Osteoblast (primary cell): ENCODE measurements around the gene RNU5B-1. TPM values are rescaled to one million over a fixed set of nuclear protein-coding genes. Genes with fewer than 3 reads are reported as not detected.

ENCODE experiments used
- DNase-seq: peaks from one replicate; pipeline ENCODE4 v3.0.0; 2011; ENCODE audit warnings: low spot score, mixed read lengths; ENCODE audit not compliant: insufficient read length; ENCODE audit errors: missing footprints
- H2AFZ ChIP-seq: 2 replicates; pipeline ENCODE4 v1.6.0; 2011; ENCODE audit warnings: mild to moderate bottlenecking, low read length
- H3K27ac ChIP-seq: 2 replicates; pipeline ENCODE4 v1.5.1; 2011; ENCODE audit warnings: mild to moderate bottlenecking, low read depth, low read length, moderate library complexity
- H3K27me3 ChIP-seq: 2 replicates; pipeline ENCODE4 v1.6.0; 2012; ENCODE audit warnings: mild to moderate bottlenecking, control low read depth, inconsistent platforms, low read length, moderate library complexity; ENCODE audit not compliant: insufficient read depth
- H3K36me3 ChIP-seq: 2 replicates; pipeline ENCODE4 v1.5.1; 2011; ENCODE audit warnings: mild to moderate bottlenecking, low read length, control low read depth, moderate library complexity; ENCODE audit not compliant: insufficient read depth
- H3K4me1 ChIP-seq: 2 replicates; pipeline ENCODE4 v1.5.1; 2011; ENCODE audit warnings: mild to moderate bottlenecking, low read length, control low read depth, moderate library complexity; ENCODE audit not compliant: insufficient read depth
- H3K4me2 ChIP-seq: 2 replicates; pipeline ENCODE4 v1.6.0; 2011; ENCODE audit warnings: mild to moderate bottlenecking, low read length; ENCODE audit not compliant: insufficient read depth
- H3K4me3 ChIP-seq: fragments of 200-600 bp; sonication (generic); 3 replicates; pipeline ENCODE4 v1.5.1; 2012; ENCODE audit warnings: mild to moderate bottlenecking, low read length, inconsistent platforms; ENCODE audit not compliant: insufficient read depth
- H3K79me2 ChIP-seq: 2 replicates; pipeline ENCODE4 v1.6.0; 2012; ENCODE audit warnings: mild to moderate bottlenecking, low read length, control low read depth, inconsistent platforms; ENCODE audit not compliant: insufficient read depth
- H3K9me3 ChIP-seq: 2 replicates; pipeline ENCODE4 v1.5.1; 2011; ENCODE audit warnings: low read depth, low read length, control low read depth
- H4K20me1 ChIP-seq: 2 replicates; pipeline ENCODE4 v1.6.0; 2012; ENCODE audit warnings: mild to moderate bottlenecking, low read length, control low read depth; ENCODE audit not compliant: insufficient read depth
- total RNA-seq: library from RNA; depleted of rRNA; stranded (reverse); fragments of >200 nt; gene quantifications from 2 replicates; pipeline ENCODE4 v1.2.3, GENCODE V29; 2012
- TF ChIP-seq, protein P1 (sequence below): IDR thresholded peaks from 2 replicates; pipeline ENCODE4 v1.5.1; 2011; ENCODE audit warnings: mild to moderate bottlenecking, low read depth, low read length, moderate library complexity; ENCODE audit errors: extremely low read depth

Gene RNU5B-1
- total RNA-seq, 1 donor: not detected

DNA sequence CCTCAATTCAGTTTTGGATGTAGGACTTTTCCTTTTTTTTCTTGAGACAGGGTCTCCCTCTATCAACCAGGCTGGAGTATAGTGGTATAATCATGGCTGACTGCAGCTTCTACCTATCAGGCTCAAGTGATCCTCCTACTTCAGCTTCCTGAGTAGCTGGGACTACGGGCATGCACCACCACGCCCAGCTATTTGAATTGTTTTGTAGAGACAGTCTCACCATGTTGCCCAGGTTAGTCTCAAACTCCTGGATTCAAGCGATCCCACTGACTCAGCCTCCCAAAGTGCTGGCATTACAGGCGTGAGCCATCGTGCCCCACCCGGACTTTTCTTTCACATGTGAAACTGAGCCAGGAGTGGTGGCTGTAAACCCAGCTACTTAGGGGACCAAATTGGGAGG lies 3.5 kb downstream of the RNU5B-1 start:
- Histone ChIP-seq H3K4me1 (peaks cover 9% of the 10 kb centered on the region), H3K79me2 (no peaks in the 10 kb centered on the region), H3K4me2 (no peak overlapping the region), H3K36me3 (no peaks in the 10 kb centered on the region), H3K9me3 (no peaks in the 10 kb centered on the region), H4K20me1 (no peaks in the 10 kb centered on the region), H3K4me3 (no peak overlapping the region), H3K27ac (no peak overlapping the region), H2AFZ (no peak overlapping the region), H3K27me3 (peaks cover 3% of the 10 kb centered on the region)
- TF ChIP-seq, protein P1, sequence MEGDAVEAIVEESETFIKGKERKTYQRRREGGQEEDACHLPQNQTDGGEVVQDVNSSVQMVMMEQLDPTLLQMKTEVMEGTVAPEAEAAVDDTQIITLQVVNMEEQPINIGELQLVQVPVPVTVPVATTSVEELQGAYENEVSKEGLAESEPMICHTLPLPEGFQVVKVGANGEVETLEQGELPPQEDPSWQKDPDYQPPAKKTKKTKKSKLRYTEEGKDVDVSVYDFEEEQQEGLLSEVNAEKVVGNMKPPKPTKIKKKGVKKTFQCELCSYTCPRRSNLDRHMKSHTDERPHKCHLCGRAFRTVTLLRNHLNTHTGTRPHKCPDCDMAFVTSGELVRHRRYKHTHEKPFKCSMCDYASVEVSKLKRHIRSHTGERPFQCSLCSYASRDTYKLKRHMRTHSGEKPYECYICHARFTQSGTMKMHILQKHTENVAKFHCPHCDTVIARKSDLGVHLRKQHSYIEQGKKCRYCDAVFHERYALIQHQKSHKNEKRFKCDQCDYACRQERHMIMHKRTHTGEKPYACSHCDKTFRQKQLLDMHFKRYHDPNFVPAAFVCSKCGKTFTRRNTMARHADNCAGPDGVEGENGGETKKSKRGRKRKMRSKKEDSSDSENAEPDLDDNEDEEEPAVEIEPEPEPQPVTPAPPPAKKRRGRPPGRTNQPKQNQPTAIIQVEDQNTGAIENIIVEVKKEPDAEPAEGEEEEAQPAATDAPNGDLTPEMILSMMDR: no peak
- DNase-seq: no peak

DNA sequence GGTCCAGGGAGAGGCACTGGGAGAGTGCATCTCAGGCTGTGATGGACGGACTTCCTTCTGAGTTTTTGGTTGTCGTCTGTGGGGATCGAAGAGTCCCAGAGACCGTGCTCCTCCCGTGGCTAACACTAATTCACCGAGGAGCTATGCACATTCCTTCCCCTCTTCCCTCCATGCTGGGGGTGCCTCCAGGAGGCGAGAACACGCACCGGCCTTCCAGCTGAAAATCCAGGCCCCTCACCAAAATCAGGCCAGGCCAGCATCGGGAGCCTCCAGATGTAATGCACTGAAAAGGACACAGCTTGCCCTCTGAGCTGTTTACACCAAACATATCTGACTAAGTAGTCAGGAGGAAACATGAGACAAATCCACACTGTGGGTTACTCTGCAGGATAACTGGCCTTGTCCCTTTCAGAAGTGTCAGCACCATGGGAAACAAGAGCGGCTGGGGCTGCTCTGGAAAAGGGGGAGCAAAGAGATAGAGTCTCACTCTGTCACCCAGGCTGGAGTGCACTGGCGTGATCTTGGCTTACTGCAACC lies 5.5 kb downstream of the RNU5B-1 start:
- no peaks in the 10 kb centered on the region for H3K36me3 ChIP-seq
- no peak overlapping the region for H2AFZ ChIP-seq
- no peaks in the 10 kb centered on the region for H3K9me3 ChIP-seq
- no peaks in the 10 kb centered on the region for H3K79me2 ChIP-seq
- no peak overlapping the region for H3K4me2 ChIP-seq
- peaks cover 3% of the 10 kb centered on the region for H3K27me3 ChIP-seq
- H3K4me1 ChIP-seq: no peaks in the 10 kb centered on the region
- H4K20me1 ChIP-seq: no peaks in the 10 kb centered on the region
- TF ChIP-seq, protein P1: no peak
- no peak overlapping the region for H3K27ac ChIP-seq
- no peak overlapping the region for H3K4me3 ChIP-seq
- DNase-seq: peak; percentile 62

DNA sequence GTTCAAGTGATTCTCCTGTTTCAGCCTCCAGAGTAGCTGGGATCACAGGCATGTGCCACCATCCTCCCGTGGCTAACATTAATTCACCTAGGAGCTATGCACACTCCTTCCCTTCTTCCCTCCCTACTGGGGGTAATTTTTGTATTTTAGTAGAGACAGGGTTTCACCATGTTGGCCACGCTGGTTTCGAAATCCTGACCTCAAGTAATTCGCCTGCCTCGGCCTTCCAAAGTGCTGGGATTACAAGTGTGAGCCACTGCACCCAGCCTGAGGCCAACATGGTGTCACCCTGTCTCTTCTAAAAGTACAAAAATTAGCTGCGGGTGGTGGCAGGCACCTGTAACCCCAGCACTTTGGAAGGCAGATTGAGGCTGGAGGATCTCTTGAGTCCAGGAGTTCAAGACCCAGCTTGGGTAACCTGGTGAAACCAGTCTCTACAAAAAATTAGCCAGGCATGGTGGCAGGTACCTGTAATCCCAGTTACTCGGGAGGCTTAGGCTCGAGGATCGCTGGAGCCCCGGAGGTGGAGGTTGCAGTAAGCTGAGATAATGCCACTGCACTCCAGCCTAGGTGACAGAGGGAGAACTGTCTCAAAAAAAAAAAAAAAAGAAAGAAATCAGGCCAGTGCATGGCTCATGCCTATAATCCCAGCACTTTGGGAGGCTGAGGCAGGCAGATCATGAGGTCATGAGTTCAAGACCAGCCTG lies 6.1 kb downstream of the RNU5B-1 start:
- Histone ChIP-seq H3K9me3 (no peaks in the 10 kb centered on the region), H3K4me1 (no peaks in the 10 kb centered on the region), H3K79me2 (no peaks in the 10 kb centered on the region), H3K36me3 (no peaks in the 10 kb centered on the region), H3K27ac (no peak overlapping the region), H3K4me2 (no peak overlapping the region), H2AFZ (no peak overlapping the region), H3K27me3 (peaks cover 3% of the 10 kb centered on the region), H4K20me1 (no peaks in the 10 kb centered on the region), H3K4me3 (no peak overlapping the region)
- TF ChIP-seq, protein P1: no peak
- no peak for DNase-seq

DNA sequence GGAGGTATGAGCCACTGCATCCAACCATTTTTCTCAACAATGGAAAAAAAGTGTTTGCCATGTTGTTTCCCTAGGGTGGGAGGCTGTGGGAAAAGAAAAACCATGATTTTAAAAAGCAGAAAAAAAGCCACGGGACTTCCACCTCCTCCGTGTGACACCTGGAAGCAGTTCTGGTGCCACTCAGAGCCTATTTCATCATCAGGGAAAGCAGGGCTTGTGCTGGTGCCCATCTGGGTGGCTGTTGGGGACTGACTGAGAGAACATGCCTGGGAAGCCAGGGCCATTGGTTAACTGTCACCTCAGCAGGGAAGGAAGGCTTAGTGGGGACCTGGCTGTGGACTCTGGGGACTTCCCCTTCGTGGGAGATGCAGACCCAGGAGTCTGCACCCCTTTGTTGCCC lies 7.3 kb downstream of the RNU5B-1 start:
- Histone ChIP-seq H3K79me2 (no peaks in the 10 kb centered on the region), H3K9me3 (no peaks in the 10 kb centered on the region), H3K4me1 (no peaks in the 10 kb centered on the region), H4K20me1 (no peaks in the 10 kb centered on the region), H2AFZ (no peak overlapping the region), H3K27ac (no peak overlapping the region), H3K4me3 (no peak overlapping the region), H3K27me3 (peaks cover 3% of the 10 kb centered on the region), H3K4me2 (no peak overlapping the region), H3K36me3 (no peaks in the 10 kb centered on the region)
- TF ChIP-seq, protein P1: no peak
- peak; percentile 32 for DNase-seq
